GM12878 (cell line): Measurements from ENCODE around the gene UMPS. TPM values are rescaled to one million over a fixed set of nuclear protein-coding genes. Genes with fewer than 3 reads are reported as not detected.
A peak's percentile ranks its signal among the peaks of the same experiment; 100 is the strongest.

Experiments used
- BHLHE40 ChIP-seq, 2 experiments: fragments of 450-650 bp in 1 of 2; IDR thresholded peaks; 2 replicates each; pipeline ENCODE4 v1.6.1; 2011 to 2017; ENCODE audit warnings: low read depth in 2 of 2, borderline replicate concordance in 1 of 2, improper control_type of control experiment in 1 of 2, low read length in 1 of 2, mild to moderate bottlenecking in 1 of 2
- BMI1 ChIP-seq: fragments of 450-650 bp; IDR thresholded peaks from 2 replicates; pipeline ENCODE4 v1.6.1; 2016; ENCODE audit warnings: mild to moderate bottlenecking, moderate library complexity, borderline replicate concordance
- EGR1 ChIP-seq, 2 experiments: IDR thresholded peaks; 1 replicate in 1 of 2; 2 replicates in 1 of 2; pipeline ENCODE4 v1.6.1; 2011 to 2012; ENCODE audit warnings: low read depth in 2 of 2, low read length in 2 of 2, borderline replicate concordance in 1 of 2, mild to moderate bottlenecking in 1 of 2, moderate library complexity in 1 of 2
- FOS ChIP-seq: IDR thresholded peaks from 3 replicates; pipeline ENCODE4 v1.6.1; 2011; ENCODE audit warnings: borderline replicate concordance; ENCODE audit not compliant: insufficient read length; ENCODE audit errors: extremely low read depth
- MTA3 ChIP-seq: IDR thresholded peaks from 2 replicates; pipeline ENCODE4 v1.6.1; 2012; ENCODE audit warnings: low read length, inconsistent platforms, borderline replicate concordance
- SMARCA5 ChIP-seq: fragments of 450-650 bp; IDR thresholded peaks from 2 replicates; pipeline ENCODE4 v1.6.1; 2017; ENCODE audit warnings: mild to moderate bottlenecking
- SREBF2 ChIP-seq: IDR thresholded peaks from 2 replicates; pipeline ENCODE4 v1.6.1; 2012; ENCODE audit warnings: mild to moderate bottlenecking, low read length
- STAT3 ChIP-seq: IDR thresholded peaks from 2 replicates; pipeline ENCODE4 v1.6.1; 2011; ENCODE audit warnings: low read depth, low read length, improper control_type of control experiment
- TAF1 ChIP-seq: IDR thresholded peaks from 2 replicates; pipeline ENCODE4 v1.6.1; 2011; ENCODE audit warnings: mild to moderate bottlenecking, low read depth, low read length, borderline replicate concordance
- ZBTB40 ChIP-seq: fragments of 450-650 bp; IDR thresholded peaks from 2 replicates; pipeline ENCODE4 v1.6.1; 2016; ENCODE audit warnings: mild to moderate bottlenecking, moderate library complexity, borderline replicate concordance
- polyA plus RNA-seq, 11 experiments: library from polyadenylated mRNA; depleted of rRNA in 4 of 11; unstranded in 6 of 11; stranded (reverse) in 5 of 11; fragments of >200 nt; fragmentation: Nextera tagmentation in 4 of 11; fragmentation: Illumina TruSeq in 1 of 11; extraction: Ambion mirVana in 4 of 11; extraction: Trizol in 1 of 11; gene quantifications; 1 replicate in 1 of 11; 2 replicates in 10 of 11; pipeline versions ENCODE4 v1.2.1 to v1.2.3, GENCODE V29; 2011 to 2016; ENCODE audit warnings: inconsistent platforms in 2 of 11, missing spikeins in 2 of 11, low read depth in 1 of 11
- total RNA-seq, 4 experiments: library from RNA; depleted of rRNA in 3 of 4; stranded (reverse); fragments of >200 nt in 3 of 4; fragmentation: Illumina TruSeq in 1 of 4; extraction: Trizol in 1 of 4; gene quantifications; 2 replicates each; pipeline versions ENCODE4 v1.2.1 to v1.2.3, GENCODE V29; 2013 to 2021
- TF ChIP-seq, protein P1 (sequence below): fragments of 450-650 bp; conservative IDR thresholded peaks from 2 replicates; pipeline ENCODE4 v1.6.1; 2017; ENCODE audit warnings: mild to moderate bottlenecking, moderate library complexity
- TF ChIP-seq, protein P2 (sequence below): fragments of 450-650 bp; IDR thresholded peaks from 2 replicates; pipeline ENCODE4 v1.6.1; 2017; ENCODE audit warnings: mild to moderate bottlenecking, moderate library complexity
- TF ChIP-seq, protein P3 (sequence below), 3 experiments: IDR thresholded peaks in 2 of 3; conservative IDR thresholded peaks in 1 of 3; 2 replicates each; pipeline ENCODE4 v1.5.1; 2011; ENCODE audit warnings: low read depth in 3 of 3, low read length in 3 of 3, mild to moderate bottlenecking in 3 of 3, control low read depth in 2 of 3, moderate library complexity in 2 of 3, inconsistent platforms in 1 of 3, mixed read lengths in 1 of 3; ENCODE audit not compliant: control insufficient read depth in 2 of 3, insufficient read depth in 1 of 3; ENCODE audit errors: extremely low read depth in 1 of 3

UMPS gene
- total and polyA plus RNA-seq, 10 of the 15 experiments (the other 5 are each of a cell fraction or from before 2014, with no cell fraction given): 30.6 to 82.8 (median 49.5) TPM

GRCh38 chr3:124730129-124730940 lies at the start of gene UMPS (continued):
- TF ChIP-seq EGR1 (IDR thresholded peaks at IDR 0.05; ENCODE audit: borderline replicate concordance in 1 of 2, low read depth in 2 of 2, low read length in 2 of 2): peak in 1 of 2 experiments; percentile 17; a peak in 1 of 3 replicates
- TF ChIP-seq, protein P1, sequence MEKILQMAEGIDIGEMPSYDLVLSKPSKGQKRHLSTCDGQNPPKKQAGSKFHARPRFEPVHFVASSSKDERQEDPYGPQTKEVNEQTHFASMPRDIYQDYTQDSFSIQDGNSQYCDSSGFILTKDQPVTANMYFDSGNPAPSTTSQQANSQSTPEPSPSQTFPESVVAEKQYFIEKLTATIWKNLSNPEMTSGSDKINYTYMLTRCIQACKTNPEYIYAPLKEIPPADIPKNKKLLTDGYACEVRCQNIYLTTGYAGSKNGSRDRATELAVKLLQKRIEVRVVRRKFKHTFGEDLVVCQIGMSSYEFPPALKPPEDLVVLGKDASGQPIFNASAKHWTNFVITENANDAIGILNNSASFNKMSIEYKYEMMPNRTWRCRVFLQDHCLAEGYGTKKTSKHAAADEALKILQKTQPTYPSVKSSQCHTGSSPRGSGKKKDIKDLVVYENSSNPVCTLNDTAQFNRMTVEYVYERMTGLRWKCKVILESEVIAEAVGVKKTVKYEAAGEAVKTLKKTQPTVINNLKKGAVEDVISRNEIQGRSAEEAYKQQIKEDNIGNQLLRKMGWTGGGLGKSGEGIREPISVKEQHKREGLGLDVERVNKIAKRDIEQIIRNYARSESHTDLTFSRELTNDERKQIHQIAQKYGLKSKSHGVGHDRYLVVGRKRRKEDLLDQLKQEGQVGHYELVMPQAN: peak; percentile 64; the same call in 1 of the 2 replicates
- TF ChIP-seq, protein P2, sequence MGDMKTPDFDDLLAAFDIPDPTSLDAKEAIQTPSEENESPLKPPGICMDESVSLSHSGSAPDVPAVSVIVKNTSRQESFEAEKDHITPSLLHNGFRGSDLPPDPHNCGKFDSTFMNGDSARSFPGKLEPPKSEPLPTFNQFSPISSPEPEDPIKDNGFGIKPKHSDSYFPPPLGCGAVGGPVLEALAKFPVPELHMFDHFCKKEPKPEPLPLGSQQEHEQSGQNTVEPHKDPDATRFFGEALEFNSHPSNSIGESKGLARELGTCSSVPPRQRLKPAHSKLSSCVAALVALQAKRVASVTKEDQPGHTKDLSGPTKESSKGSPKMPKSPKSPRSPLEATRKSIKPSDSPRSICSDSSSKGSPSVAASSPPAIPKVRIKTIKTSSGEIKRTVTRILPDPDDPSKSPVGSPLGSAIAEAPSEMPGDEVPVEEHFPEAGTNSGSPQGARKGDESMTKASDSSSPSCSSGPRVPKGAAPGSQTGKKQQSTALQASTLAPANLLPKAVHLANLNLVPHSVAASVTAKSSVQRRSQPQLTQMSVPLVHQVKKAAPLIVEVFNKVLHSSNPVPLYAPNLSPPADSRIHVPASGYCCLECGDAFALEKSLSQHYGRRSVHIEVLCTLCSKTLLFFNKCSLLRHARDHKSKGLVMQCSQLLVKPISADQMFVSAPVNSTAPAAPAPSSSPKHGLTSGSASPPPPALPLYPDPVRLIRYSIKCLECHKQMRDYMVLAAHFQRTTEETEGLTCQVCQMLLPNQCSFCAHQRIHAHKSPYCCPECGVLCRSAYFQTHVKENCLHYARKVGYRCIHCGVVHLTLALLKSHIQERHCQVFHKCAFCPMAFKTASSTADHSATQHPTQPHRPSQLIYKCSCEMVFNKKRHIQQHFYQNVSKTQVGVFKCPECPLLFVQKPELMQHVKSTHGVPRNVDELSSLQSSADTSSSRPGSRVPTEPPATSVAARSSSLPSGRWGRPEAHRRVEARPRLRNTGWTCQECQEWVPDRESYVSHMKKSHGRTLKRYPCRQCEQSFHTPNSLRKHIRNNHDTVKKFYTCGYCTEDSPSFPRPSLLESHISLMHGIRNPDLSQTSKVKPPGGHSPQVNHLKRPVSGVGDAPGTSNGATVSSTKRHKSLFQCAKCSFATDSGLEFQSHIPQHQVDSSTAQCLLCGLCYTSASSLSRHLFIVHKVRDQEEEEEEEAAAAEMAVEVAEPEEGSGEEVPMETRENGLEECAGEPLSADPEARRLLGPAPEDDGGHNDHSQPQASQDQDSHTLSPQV: no peak
- TF ChIP-seq SMARCA5: no peak
- TF ChIP-seq TAF1: peak; percentile 92; the same call in 1 of the 2 replicates
- TF ChIP-seq FOS: no peak
- no peak for TF ChIP-seq STAT3
- TF ChIP-seq ZBTB40: peak; percentile 85
- TF ChIP-seq BMI1: no peak
- peak; percentile 78 to 90; a peak in 3 of 4 replicates for TF ChIP-seq BHLHE40 (IDR thresholded peaks at IDR 0.05; ENCODE audit: borderline replicate concordance in 1 of 2, low read depth in 2 of 2, low read length in 1 of 2)
- TF ChIP-seq, protein P3, sequence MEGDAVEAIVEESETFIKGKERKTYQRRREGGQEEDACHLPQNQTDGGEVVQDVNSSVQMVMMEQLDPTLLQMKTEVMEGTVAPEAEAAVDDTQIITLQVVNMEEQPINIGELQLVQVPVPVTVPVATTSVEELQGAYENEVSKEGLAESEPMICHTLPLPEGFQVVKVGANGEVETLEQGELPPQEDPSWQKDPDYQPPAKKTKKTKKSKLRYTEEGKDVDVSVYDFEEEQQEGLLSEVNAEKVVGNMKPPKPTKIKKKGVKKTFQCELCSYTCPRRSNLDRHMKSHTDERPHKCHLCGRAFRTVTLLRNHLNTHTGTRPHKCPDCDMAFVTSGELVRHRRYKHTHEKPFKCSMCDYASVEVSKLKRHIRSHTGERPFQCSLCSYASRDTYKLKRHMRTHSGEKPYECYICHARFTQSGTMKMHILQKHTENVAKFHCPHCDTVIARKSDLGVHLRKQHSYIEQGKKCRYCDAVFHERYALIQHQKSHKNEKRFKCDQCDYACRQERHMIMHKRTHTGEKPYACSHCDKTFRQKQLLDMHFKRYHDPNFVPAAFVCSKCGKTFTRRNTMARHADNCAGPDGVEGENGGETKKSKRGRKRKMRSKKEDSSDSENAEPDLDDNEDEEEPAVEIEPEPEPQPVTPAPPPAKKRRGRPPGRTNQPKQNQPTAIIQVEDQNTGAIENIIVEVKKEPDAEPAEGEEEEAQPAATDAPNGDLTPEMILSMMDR (IDR thresholded peaks at IDR 0.05 in 2 of 3, conservative IDR thresholded peaks at IDR 0.05 in 1 of 3; ENCODE audit: control insufficient read depth in 2 of 3, extremely low read depth in 1 of 3, insufficient read depth in 1 of 3, low read depth in 3 of 3, low read length in 3 of 3): no peak
- TF ChIP-seq SREBF2: no peak
- TF ChIP-seq MTA3: no peak
